Activated CD4-positive, alpha-beta T cell treated with anti-CD3 and anti-CD28 coated beads, Interleukin-2, Interleukin-6, amounts not matched to agents 100 ng/mL and 50 ng/mL, durations not matched to agents 16 hours and 8 hours (primary cell): ENCODE data around the gene CPED1.
"Not testable (repeated sequence)": the region's sequence is repeated elsewhere in the genome, so short reads cannot be mapped to it uniquely, and the experiment has no call there.

ENCODE experiments used
- DNase-seq: peaks from one replicate; pipeline ENCODE4 v3.0.0-alpha.2; 2020

The CPED1 gene

DNA sequence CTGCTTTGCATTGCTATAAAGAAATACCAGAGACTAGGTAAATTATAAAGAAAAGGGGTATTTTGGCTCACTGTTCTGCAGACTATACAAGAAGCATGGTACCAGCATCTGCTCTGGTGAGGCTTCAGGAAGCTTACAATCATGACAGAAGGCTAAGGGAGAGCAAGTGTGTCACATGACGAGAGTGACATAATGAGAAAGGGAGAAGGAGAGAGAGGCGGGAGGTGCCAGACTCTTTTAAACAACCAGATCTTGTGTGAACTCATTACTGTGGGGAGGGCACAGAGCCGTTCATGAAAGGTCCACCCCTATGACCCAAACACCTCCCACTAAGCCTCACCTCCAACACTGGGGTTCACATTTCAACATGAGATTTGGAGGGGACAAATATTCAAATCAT is 281.3 kb downstream of the CPED1 start:
- no peak for DNase-seq

- no peak for DNase-seq
Measured at GRCh38 chr7:121271098-121271497, 282.6 kb downstream of the CPED1 start.

GRCh38 chr7:121271916-121272315 is 283.4 kb downstream of the CPED1 start:
- DNase-seq, result peak; percentile 14

GRCh38 chr7:121272676-121273075 is 284.2 kb downstream of the CPED1 start:
- DNase-seq, result no peak

DNA sequence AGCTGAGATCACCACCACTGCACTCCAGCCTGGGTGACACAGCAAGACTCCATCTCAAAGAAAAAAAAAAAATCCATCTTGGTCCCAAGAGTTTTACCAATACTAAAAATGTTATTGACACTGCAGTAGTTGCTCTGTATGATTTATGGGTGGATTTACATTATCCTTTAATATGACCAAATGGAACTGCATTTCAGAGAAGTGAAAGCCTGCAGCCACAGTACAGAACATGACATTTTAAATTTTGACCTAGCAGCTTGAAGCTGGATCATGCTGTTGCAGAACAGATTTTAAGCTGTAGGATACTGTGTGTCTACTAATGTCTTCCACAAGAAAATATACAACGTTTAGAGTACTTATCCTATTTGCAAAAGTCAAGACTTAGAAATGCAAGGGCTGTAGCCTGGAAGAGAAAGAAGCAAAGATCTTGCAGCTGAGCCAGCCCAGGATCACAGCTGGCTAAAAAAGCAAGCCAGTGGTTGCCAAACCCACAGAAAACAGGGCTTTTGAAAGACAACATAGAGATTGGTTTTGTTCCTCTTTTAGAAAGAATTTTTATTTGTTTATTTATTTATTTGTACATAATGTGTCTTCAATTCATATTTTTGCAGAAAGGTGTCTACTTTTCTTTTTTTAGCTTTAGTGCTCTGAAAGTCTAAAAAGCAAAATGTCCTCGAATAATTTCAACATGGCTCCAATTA is 285.1 kb downstream of the CPED1 start:
- no peak for DNase-seq

GRCh38 chr7:121274467-121274866 is 286.0 kb downstream of the CPED1 start:
- no peak for DNase-seq

- no peak for DNase-seq
Measured at GRCh38 chr7:121275204-121275603, 286.7 kb downstream of the CPED1 start.

DNA sequence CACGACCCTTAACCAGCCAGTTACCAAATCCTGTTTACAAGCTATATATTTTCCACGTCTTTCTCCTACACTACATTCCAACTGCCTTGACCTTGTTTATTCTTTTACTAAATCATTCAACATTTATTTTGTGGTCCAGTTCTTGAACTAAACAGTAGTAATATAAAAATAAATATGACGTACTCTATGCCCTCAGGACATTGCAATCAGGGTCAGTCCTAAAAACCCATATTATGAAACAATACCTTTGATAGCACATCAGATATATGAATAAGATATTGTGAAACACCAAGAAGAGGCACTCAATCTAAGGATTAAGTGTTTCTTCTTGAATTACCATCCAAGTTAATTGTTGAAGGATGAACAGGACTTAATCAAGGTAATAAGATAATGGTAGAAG is 287.8 kb downstream of the CPED1 start:
- DNase-seq, result no peak

GRCh38 chr7:121278120-121279021 is 289.9 kb downstream of the CPED1 start:
- peak; percentile 81 for DNase-seq

- DNase-seq, result peak; percentile 14
Measured at GRCh38 chr7:121279060-121279620, 290.6 kb downstream of the CPED1 start.

- DNase-seq, result no peak
Measured at GRCh38 chr7:121279822-121280221, 291.3 kb downstream of the CPED1 start.

DNA sequence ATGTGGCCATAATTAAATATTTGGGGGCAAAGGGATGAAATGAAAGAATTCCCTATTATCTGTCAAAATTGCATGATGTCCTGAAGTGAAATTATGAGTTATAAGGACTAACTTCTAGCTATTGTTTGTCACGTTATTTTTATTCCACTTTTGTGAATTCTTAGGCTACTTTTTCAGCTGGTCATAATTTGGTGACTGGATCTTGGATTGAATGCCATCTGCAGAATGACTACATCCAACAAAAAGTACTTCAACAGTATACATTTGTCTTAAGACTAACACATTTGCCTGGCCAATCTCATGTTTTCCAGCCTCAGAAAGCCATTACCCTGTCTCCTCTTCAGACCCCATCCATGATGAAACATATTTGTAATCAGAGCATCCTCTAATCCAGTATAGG is 292.1 kb downstream of the CPED1 start:
- DNase-seq, result no peak

GRCh38 chr7:121282129-121282528 is 293.6 kb downstream of the CPED1 start:
- no peak for DNase-seq

GRCh38 chr7:121285066-121285667 is 296.7 kb downstream of the CPED1 start:
- DNase-seq, result no peak

GRCh38 chr7:121286186-121286585 is 297.7 kb downstream of the CPED1 start:
- no peak for DNase-seq

DNA sequence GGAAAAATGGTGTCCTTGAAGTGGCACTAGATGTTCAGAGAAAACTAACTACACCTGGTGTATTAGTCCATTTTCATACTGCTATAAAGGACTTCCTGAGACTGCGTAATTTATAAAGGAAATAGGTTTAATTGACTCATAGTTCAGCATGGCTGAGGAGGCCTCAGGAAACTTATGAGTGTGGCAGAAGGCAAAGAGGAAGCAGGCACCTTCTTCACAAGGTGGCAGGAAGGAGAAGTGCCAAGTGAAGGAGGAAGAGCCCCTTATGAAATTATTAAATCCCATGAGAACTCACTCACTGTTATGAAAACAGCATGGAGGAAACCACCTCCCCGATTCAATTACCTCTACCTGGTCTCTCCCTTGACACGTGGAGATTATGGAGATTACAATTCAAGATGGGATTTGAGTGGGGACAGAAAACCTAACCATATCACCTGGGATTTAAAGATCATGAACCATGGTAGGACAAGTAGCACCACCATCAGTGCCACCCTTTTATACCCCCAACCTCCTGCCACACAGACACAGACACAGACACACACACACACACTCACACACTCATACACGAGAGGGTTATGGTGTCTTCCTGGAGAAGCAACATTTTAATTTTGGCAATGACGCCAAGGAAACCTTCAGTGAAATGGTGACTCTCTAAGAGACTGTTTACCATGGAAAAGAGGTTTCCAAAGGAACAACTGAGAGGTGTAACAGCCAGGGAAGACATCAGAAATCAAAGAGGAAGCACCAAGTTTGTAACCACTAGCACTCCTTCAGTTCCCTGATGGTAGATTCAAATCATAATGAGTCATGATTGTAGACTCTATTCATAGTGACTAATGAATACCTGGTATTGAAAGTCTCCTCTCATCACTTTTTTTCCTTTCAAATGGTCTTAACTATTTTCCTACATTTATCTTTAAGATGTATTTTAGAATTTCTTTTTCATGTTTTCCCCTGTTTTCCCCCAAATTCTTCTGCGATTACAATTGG is 298.5 kb downstream of the CPED1 start:
- DNase-seq, result no peak

DNA sequence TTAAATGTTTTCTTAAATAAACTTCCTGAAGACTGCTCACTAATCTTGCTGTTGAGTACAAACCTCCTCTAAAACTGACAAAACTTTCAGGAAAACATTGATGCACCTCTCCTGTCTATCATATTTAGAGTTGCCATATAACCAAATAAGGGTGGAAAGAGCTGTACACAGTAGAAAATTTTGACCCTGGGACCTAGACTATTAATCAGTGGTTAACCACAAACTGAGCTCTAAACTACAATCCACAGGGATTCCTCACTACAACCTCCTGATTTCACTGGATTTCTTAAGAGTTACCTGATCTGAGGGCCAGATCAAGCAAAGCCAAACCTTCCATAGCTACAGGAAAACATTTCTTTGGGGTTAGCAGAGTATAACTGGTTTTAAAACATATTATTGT is 300.4 kb downstream of the CPED1 start:
- DNase-seq, result no peak

- not testable (repeated sequence) for DNase-seq
Measured at GRCh38 chr7:121289930-121290329, 301.4 kb downstream of the CPED1 start.

- no peak for DNase-seq
Measured at GRCh38 chr7:121294448-121294992, 306.0 kb downstream of the CPED1 start.

DNA sequence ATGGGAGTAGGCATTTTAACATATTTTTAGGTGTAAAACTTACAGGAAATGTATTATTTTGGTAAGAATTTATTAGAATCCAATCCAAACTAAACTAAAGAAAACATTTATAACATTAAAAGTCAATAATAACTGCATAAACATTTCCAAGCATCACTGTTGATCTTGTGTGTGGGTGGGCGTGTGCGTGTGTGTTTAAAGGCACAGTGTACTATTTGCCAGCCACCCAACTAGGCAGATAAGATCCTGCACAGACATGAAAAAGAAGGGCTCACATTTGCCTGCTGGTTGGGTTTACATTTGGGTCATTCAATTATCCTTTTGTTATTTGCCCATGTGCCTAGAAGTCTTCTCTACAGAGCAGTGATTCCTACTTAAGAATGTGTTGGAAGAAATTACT is 309.3 kb downstream of the CPED1 start:
- no peak for DNase-seq

- no peak for DNase-seq
Measured at GRCh38 chr7:121298831-121299239, 310.3 kb downstream of the CPED1 start.
